NCI-H146 treated with DMSO at 0.1 percent for 48 hours (cell line): ENCODE measurements around the gene PHETA2.

ENCODE experiments used
- DNase-seq: peaks from one replicate; lab custom pipeline; 2025; ENCODE audit not compliant: unreplicated experiment; lab: John Stamatoyannopoulos, UW

The PHETA2 gene

GRCh38 chr22:42074132-42074811, at the start of gene PHETA2:
Gene PHETA2, plus strand, starts transcription at chr22:42074248. Its CDS starts 3,046 bp downstream, at chr22:42077294.
- DNase-seq, result no peak

- DNase-seq, result no peak
These were observed 48.6 kb upstream of the PHETA2 start for GRCh38 chr22:42025421-42025820.

GRCh38 chr22:42026705-42027104, 47.3 kb upstream of the PHETA2 start:
- no peak for DNase-seq

GRCh38 chr22:42033263-42034181, 40.5 kb upstream of the PHETA2 start:
- DNase-seq, result no peak

GRCh38 chr22:42035256-42035655, 38.8 kb upstream of the PHETA2 start:
- no peak for DNase-seq

GRCh38 chr22:42039271-42039670, 34.8 kb upstream of the PHETA2 start:
- DNase-seq, result no peak

- DNase-seq, result no peak
These were observed 32.3 kb upstream of the PHETA2 start for GRCh38 chr22:42041784-42042183.

GRCh38 chr22:42050641-42051180, 23.3 kb upstream of the PHETA2 start:
- DNase-seq, result no peak

GRCh38 chr22:42052765-42053164, 21.3 kb upstream of the PHETA2 start:
- no peak for DNase-seq

GRCh38 chr22:42056757-42057511, 17.1 kb upstream of the PHETA2 start:
- DNase-seq, result no peak

GRCh38 chr22:42060489-42060888, 13.6 kb upstream of the PHETA2 start:
- DNase-seq, result no peak

GRCh38 chr22:42061041-42061440, 13.0 kb upstream of the PHETA2 start:
- no peak for DNase-seq

- no peak for DNase-seq
These were observed 11.4 kb upstream of the PHETA2 start for GRCh38 chr22:42062506-42063170.

GRCh38 chr22:42064629-42065028, 9.4 kb upstream of the PHETA2 start:
- DNase-seq, result no peak

- no peak for DNase-seq
These were observed 8.5 kb upstream of the PHETA2 start for GRCh38 chr22:42065438-42066125.

- DNase-seq, result no peak
These were observed 7.8 kb upstream of the PHETA2 start for GRCh38 chr22:42066126-42066761.

GRCh38 chr22:42066937-42067336, 7.1 kb upstream of the PHETA2 start:
- no peak for DNase-seq

- DNase-seq, result no peak
These were observed 6.3 kb upstream of the PHETA2 start for GRCh38 chr22:42067671-42068251.

- DNase-seq, result no peak
These were observed 5.8 kb upstream of the PHETA2 start for GRCh38 chr22:42068291-42068690.
